GM21619 (cell line): ENCODE data around the gene MAPK1IP1L.
A peak's percentile ranks its signal among the peaks of the same experiment; 100 is the strongest.
"Not testable (repeated sequence)": the region's sequence is repeated elsewhere in the genome, so short reads cannot be mapped to it uniquely, and the experiment has no call there.

Experiments used
- ATAC-seq: cut with Tn5 transposase; IDR thresholded peaks from one replicate; pipeline ENCODE4 v1.9.1; 2021; ENCODE audit not compliant: unreplicated experiment

MAPK1IP1L gene

DNA sequence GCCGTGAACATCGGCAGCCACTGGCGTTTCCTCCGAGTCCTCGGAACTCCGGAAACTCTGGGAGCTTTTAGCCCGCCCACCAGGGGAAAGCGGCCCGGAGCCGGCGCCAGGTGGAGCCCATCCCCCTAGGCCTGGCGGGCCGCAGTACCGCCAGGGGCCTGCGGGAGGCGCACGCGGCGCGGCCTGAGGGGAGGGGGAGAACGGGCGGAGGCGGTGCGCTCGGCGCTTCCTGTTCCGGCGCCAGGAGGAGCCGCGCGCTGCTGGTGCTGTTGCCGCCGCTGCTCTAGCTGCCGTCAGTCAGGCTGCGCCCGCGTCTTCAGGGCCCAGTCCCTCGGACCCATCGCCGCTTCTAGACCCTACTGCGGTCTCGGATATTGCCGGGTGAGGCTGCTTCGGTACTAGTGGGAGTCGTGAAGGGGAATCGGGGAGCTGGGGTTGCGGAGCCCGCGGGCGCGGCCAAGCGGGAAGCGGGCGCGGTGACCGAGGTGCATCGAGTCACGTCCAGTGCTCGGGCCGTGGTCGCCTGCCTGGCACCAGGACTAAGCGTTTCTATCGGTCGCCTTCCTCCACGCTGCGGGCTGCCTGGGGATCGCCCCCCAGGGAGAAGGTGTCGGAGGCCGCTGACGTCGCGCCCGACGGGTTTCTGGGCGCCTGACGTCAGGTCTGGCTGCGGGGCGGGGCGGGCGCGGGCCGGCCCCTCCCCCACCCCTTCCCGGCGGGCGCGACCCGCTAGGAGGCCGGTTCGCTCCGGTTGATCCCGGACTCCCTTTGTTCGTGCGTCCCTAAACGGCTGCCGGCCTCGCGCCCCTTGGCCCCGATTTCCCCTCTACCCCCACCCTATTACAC lies at the start of gene MAPK1IP1L:
Gene MAPK1IP1L (plus strand): TSS at position 225 of the 846 bp plus-strand sequence. CDS start 10,037 bp downstream, outside the sequence.
- peak; percentile 86 for ATAC-seq

DNA sequence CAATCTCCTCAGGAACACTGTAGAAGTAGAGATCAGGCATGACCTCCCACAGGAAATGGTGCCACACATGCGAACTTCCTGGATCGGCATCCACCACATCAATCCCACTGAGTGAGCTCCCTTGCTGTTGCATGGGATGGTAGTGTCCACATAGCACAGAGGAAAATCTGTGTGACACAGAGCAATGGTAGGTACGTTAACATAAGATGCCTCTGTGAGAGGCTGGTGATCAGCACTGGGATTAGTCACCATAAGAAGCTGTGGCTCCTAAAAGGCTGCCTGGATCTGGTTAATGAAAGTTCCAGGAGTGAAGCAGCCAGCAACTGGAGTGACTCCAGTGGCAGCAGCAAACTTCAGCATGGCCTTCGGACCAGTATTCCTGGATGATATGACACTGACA lies 46.4 kb upstream of the MAPK1IP1L start:
- ATAC-seq: no peak

DNA sequence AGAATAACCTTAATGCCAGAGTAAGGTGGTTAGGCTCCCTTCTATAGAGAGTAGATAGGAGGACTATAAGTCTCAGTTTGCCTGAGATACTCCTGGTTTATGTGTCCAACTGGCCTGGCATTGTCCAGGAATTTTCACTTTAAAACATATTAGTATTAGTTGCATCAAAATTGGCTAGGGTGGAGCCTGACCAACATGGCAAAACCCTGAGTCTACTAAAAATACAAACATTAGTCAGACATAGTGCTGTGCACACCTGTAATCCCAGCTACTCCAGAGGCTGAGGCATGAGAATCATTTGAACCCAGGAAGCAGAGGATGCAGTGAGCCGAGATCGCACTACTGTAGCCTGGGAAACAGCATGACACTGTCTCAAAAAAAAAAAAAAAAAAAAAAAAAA lies 36.4 kb upstream of the MAPK1IP1L start:
- ATAC-seq: no peak

DNA sequence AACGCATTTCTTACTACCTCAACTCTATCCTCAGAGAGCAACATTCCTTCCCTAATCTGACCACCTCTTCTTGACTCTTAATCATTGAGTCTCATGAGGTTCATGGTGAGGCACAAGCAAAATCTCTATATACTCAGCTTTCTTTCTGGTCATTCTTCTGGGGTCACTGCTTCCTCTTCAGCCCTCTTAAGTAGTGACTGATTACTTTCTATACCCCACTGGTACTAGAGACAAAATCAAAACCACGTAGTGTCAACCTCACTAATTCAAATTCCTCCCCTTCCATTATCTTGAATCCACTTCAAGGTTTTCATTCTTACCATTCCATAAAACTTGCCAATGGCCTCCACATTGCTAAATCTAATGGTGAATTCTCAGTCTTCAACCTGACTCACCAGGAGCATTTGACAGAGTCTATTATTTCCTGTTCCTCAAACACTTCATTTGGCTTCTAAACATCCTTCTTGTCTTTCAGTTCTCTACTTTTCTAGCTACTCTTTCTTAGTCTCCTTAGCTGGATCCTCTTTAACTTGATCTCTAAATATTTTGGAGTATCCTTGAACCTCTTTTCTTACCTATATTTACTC lies 31.4 kb upstream of the MAPK1IP1L start:
- ATAC-seq: no peak

DNA sequence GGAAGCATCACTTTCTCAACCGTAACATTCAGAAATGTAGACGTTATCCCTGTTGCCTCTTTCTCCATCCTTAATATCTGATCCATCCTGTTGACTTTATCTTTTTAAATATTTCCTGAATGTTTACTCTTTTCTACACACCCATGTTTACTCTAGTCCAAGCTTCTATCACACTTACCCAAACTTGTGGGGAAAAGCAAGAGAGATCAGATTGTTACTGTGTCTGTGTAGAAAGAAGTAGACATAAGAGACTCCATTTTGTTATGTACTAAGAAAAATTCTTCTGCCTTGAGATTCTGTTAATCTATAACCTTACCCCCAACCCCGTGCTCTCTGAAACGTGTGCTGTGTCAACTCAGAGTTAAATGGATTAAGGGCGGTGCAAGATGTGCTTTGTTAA lies 27.1 kb upstream of the MAPK1IP1L start:
- not testable (repeated sequence) for ATAC-seq

DNA sequence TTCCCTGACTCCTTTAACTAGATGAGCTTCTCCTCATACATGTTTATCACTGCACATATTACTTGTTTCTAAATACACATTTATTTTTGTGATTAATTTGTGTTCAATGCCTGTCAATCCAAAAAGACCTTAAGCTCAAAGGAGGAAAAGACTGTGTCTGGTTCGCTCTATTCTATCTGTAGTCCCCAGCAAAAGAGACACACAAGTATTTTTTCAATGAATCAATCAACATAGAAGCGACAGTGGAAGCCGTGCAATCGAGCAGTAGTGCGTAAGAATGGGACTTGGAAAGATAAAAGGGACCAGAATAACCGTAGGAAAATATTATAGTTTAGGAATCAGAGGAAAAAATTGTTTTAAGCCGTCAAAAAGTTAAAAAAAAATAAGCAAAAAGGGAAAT lies 25.5 kb upstream of the MAPK1IP1L start:
- ATAC-seq: no peak

DNA sequence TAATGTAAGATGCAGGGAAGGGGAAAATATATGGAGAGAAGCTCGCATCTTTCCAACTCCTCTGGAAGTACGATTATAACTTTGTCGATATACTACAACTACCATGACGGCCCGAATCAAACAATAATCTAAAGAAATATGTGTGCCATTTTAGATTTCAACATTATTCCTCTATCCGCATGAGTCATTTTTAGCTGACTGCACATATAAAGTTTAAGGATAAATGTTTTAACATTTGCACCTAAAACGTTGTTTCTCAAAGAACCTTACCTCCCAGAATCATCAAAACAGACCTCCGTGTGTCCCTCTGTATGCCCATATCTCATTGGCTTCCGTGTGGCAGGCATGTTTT lies 25.0 kb upstream of the MAPK1IP1L start:
- no peak for ATAC-seq

DNA sequence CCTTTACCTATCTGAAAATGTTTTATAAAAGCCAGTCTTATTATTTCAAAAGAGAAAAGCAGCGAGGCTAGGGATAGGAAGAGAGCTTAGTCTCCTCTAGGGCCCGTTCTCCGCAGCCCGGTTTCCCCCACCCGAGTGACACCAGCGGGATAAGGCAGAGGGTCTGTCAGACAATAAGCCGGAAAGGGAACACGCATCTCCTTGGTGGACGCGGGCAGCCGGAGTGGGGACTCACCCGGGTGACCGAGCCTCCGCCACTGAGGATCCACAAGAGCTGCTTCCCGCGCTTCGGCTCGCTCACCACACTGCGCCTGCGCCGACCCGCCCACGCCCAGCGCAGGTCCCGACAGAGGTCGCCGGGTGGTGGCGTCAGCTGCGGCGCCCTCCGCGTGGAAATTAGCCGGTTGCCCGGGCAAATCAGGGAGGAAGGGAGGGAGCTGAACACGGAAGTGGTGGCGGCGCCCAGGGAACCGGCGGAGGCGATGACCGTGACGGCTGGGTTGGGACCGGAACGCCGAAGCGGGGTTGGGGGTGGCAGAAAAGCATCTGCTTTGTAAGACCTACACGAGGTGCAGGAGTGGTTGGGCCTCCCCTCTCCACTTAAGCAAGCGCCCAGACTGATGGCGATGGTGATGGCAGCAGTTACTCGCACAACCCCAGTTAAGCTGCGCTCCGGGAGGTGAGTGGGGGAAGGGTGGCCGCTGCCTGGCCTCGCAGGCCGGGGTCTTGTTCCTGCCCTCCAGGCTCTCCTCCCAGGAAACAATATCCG lies 24.5 kb upstream of the MAPK1IP1L start, which contains the start of the genes SOCS4 and WDHD1:
Gene SOCS4 (plus strand): TSS at position 444 of the 769 bp plus-strand sequence. CDS start 15,806 bp downstream, outside the sequence.
Gene WDHD1 (minus strand): TSS at position 307 of the 769 bp plus-strand sequence. CDS start 312 bp downstream, outside the sequence.
- ATAC-seq: peak; percentile 93

DNA sequence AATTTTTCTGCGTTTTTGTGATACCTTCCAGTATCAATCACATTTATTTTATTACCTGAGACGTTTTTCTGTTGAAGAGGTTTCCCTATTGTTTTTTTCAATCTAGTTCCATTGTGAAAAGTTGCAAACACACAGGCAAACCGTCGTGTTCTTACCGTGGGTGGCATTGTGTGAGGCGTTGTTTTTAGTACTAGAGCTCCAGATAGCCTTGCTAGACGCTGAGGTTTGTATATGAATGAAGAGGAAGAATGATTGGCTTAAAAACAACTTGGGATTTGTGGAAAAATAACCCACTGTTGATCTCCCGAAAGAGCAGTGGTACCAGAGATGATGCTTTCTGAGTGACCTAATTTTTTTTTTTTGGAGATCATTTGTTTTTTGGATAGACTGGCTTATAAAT lies 23.4 kb upstream of the MAPK1IP1L start:
- no peak for ATAC-seq

DNA sequence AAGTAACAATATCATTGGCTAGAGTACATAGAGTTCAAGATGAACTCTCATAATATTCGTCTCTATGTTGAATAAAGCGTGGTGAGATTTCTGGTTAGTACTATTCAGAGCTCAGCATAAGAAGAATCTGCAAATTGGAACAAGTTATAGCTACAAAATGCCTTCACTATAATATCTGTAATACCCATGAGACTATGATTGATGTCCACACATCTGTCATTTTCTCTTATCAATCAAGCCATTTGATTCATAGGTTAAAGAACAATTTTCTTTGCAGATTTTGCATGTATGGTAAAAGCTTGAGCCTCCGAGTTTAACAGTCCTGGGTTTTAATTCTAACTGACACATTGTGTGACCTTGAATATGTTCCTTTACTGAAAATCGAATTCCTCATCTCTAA lies 23.0 kb upstream of the MAPK1IP1L start:
- no peak for ATAC-seq

DNA sequence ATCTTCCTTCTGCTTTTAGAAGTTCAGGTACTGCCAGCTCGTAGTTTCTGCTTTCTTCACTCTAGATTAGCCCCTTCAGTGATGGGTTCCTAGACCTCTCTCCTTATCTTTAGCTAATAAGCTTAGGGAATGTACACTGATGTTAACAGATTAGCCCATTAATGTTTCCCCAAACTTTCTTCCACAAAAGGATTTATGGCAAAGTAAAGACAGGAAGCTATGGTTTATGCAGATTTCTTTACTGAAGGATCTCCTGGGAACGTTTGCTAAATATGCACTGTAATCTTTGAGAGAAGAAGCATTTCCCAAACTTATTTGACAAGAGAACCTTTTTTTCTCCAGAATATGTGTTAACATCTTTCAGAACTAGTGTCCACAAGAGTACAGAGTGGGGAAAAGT lies 20.3 kb upstream of the MAPK1IP1L start:
- no peak for ATAC-seq

DNA sequence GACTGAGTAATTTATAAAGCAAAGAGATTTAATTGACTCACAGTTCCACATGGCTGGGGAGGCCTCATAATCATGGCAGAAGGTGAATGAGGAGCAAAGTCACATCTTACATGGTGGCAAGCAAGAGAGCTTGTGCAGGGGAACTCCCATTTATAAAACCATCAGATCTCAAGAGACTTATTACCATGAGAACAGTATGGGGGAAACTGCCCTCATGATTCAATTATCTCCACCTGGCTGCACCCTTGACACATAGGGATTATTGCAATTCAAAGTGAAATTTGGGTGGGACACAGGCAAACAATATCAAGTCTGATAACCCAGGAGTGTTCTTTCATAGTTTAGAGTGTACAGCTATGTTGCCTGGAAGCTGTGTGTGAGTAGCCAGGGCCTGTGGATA lies 13.5 kb upstream of the MAPK1IP1L start:
- ATAC-seq: not testable (repeated sequence)

DNA sequence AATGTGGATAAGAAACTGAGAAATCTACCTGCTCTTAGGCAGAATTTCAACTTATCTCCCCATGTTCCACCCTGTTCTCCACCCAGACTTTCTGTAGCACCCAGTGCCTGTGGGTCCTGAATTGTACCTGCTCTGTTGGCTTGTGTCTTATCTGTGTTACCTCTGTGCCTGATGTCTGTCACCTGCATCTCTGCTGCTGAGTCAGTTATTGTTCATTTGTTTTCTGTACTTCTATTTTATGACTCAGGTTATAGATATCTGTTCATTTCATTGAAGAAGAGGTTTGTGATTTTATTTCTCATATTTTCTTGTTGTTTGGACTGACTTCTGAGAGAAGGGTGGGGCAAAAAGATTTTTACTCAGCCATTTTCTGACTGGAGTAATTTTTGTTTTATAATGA lies 12.7 kb upstream of the MAPK1IP1L start:
- no peak for ATAC-seq

DNA sequence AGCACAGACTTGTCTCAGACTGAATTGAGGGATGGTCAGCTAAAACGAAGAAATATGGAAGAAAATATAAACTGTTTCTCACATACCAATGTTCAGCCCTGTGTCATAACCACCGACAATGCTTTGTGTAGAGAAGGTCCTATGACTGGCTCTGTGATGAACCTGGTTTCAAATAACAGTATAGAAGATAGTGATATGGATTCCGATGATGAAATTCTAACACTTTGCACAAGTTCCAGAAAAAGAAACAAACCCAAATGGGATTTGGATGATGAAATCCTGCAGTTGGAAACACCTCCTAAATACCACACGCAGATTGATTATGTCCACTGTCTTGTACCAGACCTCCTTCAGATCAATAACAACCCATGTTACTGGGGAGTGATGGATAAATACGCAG lies 7.9 kb upstream of the MAPK1IP1L start:
- ATAC-seq: no peak

DNA sequence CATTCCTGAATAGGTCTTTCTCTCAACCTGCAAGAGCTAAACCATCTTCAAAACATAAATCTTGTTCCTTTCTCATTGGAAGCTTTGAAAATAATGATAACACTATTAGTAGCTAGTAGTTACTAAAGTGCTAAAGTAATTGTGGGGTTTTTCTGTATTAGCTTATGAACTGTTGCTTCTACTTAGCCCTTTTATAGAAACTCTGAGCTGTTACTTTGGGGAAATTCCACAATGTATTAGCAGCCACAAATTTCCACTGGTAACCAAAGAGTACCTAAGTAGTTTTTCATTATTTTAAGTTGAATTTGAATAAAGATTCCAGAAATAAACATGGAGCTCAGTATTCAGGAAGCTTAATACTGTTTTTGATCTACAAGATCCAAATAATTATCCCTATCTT lies 6.4 kb upstream of the MAPK1IP1L start:
- no peak for ATAC-seq

DNA sequence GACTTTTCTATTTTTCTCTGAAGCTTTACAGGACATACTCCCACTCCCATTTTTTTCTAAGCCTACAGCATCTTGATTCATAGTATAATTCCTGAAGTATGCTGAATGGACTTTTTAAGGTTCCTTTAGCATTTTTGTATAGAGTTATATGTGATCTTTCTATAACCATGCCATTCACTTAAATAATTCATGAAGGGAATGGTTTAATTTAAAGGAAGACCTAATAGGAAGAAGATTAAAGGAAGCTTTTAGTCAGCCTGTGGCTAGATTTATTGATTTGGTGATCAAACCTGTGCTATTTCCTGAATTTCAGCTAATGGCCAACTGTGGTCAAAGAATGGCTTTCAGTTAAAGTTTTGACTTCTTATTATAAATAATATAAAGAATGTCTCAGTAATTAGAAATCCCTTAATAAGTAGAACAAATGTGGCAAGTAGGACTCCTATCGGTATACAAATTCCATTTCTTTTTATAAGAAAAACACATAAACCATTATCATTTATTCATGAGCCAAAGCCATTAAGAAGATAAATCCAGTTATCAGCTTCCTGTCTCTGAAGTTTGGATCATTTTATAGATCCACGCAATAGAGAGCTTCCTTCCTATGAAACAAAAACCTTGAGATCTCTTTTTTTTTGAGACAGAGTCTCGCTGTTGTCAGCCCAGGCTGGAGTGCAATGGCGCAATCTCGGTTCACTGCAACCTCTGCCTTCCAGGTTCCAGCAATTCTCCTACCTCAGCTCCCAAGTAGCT lies 4.0 kb upstream of the MAPK1IP1L start:
- no peak for ATAC-seq

DNA sequence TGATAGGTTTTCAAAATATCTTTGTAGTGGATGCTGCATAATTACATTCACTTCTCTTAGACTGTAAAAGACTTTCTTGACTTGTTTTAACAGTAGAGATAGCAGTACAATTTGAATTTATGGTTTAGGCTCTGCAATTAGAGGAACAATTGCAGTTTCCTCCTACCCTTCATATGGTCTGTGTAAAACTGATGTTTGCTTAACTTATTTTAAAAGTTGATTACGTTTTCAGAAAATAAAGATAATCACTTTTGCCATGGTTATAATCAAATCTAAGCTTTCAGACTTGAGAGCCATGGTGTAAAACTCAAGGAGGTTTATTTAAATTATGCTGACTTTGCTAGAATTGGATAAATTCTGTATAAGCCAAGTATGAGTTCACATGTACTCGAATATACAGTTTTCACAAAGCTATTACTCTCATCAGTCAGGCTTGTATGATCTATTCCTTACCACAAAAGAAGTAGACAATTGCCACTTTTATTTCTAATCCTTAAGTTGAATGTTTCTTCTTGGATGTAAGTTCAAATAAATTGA lies 2.5 kb upstream of the MAPK1IP1L start:
- no peak for ATAC-seq

DNA sequence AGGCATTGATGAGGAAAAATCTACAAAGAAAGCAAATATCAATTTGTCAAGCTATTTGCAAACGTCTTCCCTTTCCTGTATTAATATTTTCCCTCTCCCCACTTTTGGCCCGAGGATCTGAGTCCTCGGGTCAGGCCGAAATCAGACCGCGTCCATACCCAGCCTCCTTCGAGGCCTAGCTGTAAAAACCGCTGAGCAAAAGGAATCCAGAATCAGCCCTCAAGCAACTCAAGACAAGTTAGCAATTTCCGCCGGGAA lies 353 bp upstream of the MAPK1IP1L start:
- ATAC-seq: no peak

DNA sequence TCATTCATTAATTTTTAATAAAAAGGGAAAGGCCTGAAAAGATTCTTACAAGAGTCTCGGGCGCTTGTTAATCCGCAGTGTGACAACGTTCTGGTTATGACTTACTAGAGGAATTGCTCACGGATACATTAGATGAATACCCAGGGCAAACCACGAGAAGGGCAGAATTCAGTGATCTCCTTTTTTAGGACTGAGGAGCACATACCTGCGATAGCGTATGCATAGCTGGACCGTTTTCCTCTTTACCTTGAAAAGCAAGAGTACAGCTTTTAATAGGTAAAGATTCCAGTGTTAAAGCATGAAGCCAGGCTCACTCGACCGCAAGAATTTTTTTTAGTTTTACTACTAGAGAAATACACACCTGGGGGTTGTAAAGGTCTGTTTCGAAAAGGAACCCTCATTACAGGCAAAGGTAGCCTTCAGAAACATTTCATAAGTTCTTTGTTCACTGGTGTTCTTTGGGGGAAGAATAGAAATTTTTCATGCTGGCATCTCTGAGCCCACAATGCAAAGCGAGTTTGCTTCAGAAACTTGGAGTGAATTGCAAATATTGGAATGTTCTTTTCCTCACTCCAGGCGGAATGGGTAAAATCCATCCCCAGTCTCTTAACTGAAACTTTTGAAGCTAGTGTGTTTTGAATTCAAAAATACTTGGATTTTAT lies 953 bp downstream of the MAPK1IP1L start:
- peak; percentile 0 for ATAC-seq

DNA sequence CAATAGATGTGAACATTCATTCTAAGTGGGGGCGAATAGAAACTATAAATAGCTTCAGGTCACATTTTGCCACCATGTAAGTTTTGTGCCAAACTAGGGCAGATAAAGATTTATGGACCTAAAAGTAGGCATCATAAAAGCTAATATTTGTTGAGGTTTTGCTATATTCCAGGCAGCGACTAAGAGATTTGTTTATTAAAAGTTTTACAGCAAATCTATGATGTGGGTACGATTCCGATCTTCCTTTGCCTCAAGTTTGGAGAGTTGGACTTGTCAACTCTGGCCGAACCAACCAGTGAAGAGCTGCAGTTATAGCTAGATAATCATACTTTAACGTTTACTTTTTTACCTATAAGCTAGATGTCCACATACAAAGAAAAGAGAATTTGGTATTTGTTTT lies 1.6 kb downstream of the MAPK1IP1L start:
- no peak for ATAC-seq
